GM21825 (cell line): ENCODE data around the gene PDE8A.
"Not testable (repeated sequence)": the region's sequence is repeated elsewhere in the genome, so short reads cannot be mapped to it uniquely, and the experiment has no call there.

Source experiments
- ATAC-seq: cut with Tn5 transposase; IDR thresholded peaks from one replicate; pipeline ENCODE4 v1.9.1; 2021; ENCODE audit warnings: mild to moderate bottlenecking, moderate library complexity; ENCODE audit not compliant: unreplicated experiment

The PDE8A gene

GRCh38 chr15:85008474-85009260, 27.0 kb downstream of the PDE8A start:
- no peak for ATAC-seq

GRCh38 chr15:85009435-85009834, 27.8 kb downstream of the PDE8A start:
- no peak for ATAC-seq

- ATAC-seq, result peak; percentile 17
These were observed 28.4 kb downstream of the PDE8A start for GRCh38 chr15:85010071-85010385.

GRCh38 chr15:85010386-85011159, 28.9 kb downstream of the PDE8A start:
- ATAC-seq, result peak; percentile 48

GRCh38 chr15:85011160-85011571, 29.5 kb downstream of the PDE8A start:
- ATAC-seq, result peak; percentile 25

- not testable (repeated sequence) for ATAC-seq
These were observed 30.1 kb downstream of the PDE8A start for GRCh38 chr15:85011724-85012123.

GRCh38 chr15:85013785-85014184, 32.1 kb downstream of the PDE8A start:
- ATAC-seq, result no peak

- no peak for ATAC-seq
These were observed 33.3 kb downstream of the PDE8A start for GRCh38 chr15:85014932-85015331.

- no peak for ATAC-seq
These were observed 34.6 kb downstream of the PDE8A start for GRCh38 chr15:85016275-85016674.

GRCh38 chr15:85019815-85020590, 38.3 kb downstream of the PDE8A start:
- ATAC-seq, result no peak

GRCh38 chr15:85021409-85021808, 39.8 kb downstream of the PDE8A start:
- ATAC-seq, result no peak

- no peak for ATAC-seq
These were observed 41.3 kb downstream of the PDE8A start for GRCh38 chr15:85022860-85023403.

GRCh38 chr15:85024003-85024402, 42.3 kb downstream of the PDE8A start:
- no peak for ATAC-seq

- ATAC-seq, result no peak
These were observed 43.1 kb downstream of the PDE8A start for GRCh38 chr15:85024509-85025336.

- ATAC-seq, result no peak
These were observed 44.0 kb downstream of the PDE8A start for GRCh38 chr15:85025516-85026251.

GRCh38 chr15:85026304-85027032, 44.8 kb downstream of the PDE8A start:
- ATAC-seq, result no peak

GRCh38 chr15:85027033-85027380, 45.4 kb downstream of the PDE8A start:
- no peak for ATAC-seq

- no peak for ATAC-seq
These were observed 45.8 kb downstream of the PDE8A start for GRCh38 chr15:85027421-85027820.

GRCh38 chr15:85028416-85028815, 46.8 kb downstream of the PDE8A start:
- ATAC-seq, result no peak
